NCI-H1092 treated with DMSO at 0.1 percent for 48 hours (cell line): ENCODE data around the gene LCE7A.
A peak's percentile ranks its signal among the peaks of the same experiment; 100 is the strongest.

Experiments used
- DNase-seq: peaks from one replicate; lab custom pipeline; 2025; lab: John Stamatoyannopoulos, UW

The LCE7A gene

GRCh38 chr1:152859696-152860095 lies at the start of gene LCE7A:
Gene LCE7A, plus strand, starts transcription at chr1:152859996. Its CDS starts 702 bp downstream, at chr1:152860698.
- no peak for DNase-seq

- no peak for DNase-seq
These were observed 48.7 kb upstream of the LCE7A start for GRCh38 chr1:152811050-152811449.

GRCh38 chr1:152811671-152812070 lies 48.1 kb upstream of the LCE7A start, which contains the start of gene LCE1B:
Gene LCE1B, plus strand, starts transcription at chr1:152811971. Its CDS starts 476 bp downstream, at chr1:152812447.
- no peak for DNase-seq

- no peak for DNase-seq
These were observed 42.5 kb upstream of the LCE7A start for GRCh38 chr1:152817309-152817708.

- DNase-seq: no peak
These were observed 36.5 kb upstream of the LCE7A start for GRCh38 chr1:152823294-152823693.

GRCh38 chr1:152824964-152825363 lies 34.8 kb upstream of the LCE7A start:
- DNase-seq: no peak

GRCh38 chr1:152827173-152827572 lies 32.6 kb upstream of the LCE7A start, which contains the start of gene LCE1A:
Gene LCE1A, plus strand, starts transcription at chr1:152827473. Its CDS starts 0 bp downstream, at chr1:152827473.
- DNase-seq: no peak

- no peak for DNase-seq
These were observed 22.9 kb upstream of the LCE7A start for GRCh38 chr1:152836870-152837269.

GRCh38 chr1:152842556-152842955 lies 17.2 kb upstream of the LCE7A start, which contains the start of gene LCE6A:
Gene LCE6A, plus strand, starts transcription at chr1:152842856. Its CDS starts 665 bp downstream, at chr1:152843521.
- DNase-seq: no peak

- no peak for DNase-seq
These were observed 4.1 kb upstream of the LCE7A start for GRCh38 chr1:152855661-152856060.

GRCh38 chr1:152858062-152858461 lies 1.7 kb upstream of the LCE7A start:
- DNase-seq: no peak

- no peak for DNase-seq
These were observed 333 bp downstream of the LCE7A start for GRCh38 chr1:152860129-152860528.

- no peak for DNase-seq
These were observed 1.6 kb downstream of the LCE7A start for GRCh38 chr1:152861374-152861773.

- DNase-seq: no peak
These were observed 4.6 kb downstream of the LCE7A start for GRCh38 chr1:152864443-152864842.

- DNase-seq: no peak
These were observed 6.5 kb downstream of the LCE7A start for GRCh38 chr1:152866321-152866720.

GRCh38 chr1:152869808-152870419 lies 10.1 kb downstream of the LCE7A start:
- peak; percentile 68 for DNase-seq

- DNase-seq: no peak
These were observed 11.3 kb downstream of the LCE7A start for GRCh38 chr1:152870831-152871730.

GRCh38 chr1:152871731-152872126 lies 11.9 kb downstream of the LCE7A start:
- DNase-seq: no peak

GRCh38 chr1:152873495-152873894 lies 13.7 kb downstream of the LCE7A start:
- no peak for DNase-seq

GRCh38 chr1:152876827-152877226 lies 17.0 kb downstream of the LCE7A start:
- DNase-seq: no peak

GRCh38 chr1:152878042-152878441 lies 18.2 kb downstream of the LCE7A start, which contains the start of gene SMCP:
Gene SMCP, plus strand, starts transcription at chr1:152878322. Its CDS starts 6,101 bp downstream, at chr1:152884423.
- DNase-seq: no peak

- DNase-seq: no peak
These were observed 19.9 kb downstream of the LCE7A start for GRCh38 chr1:152879559-152880198.
